Stimulated activated naive B cell treated with anti-CD40 and anti-IgM and Interleukin-4, amounts not matched to agents 10 μg/mL and 1 μg/mL and 100 μg/mL, for 72 hours (primary cell): ENCODE measurements around the gene MAP3K5.

Experiments
- ATAC-seq, 2 donors: fragments of 150-1000 bp; cut with Tn5 transposase; replicated peaks; 2 replicates each; pipeline ENCODE4 v1.10.0; 2021; ENCODE audit warnings: moderate library complexity in 1 of 2
- DNase-seq: peaks from one replicate; pipeline ENCODE4 v3.0.0; 2021
- H3K27ac Mint-ChIP-seq: one replicate; pipeline ENCODE4 v1.8.0; 2022; ENCODE audit warnings: mild to moderate bottlenecking, mixed read lengths
- H3K27me3 Mint-ChIP-seq, 2 donors: one replicate each; pipeline ENCODE4 v1.8.0; 2022; ENCODE audit warnings: mixed read lengths in 2 of 2
- H3K36me3 Mint-ChIP-seq, 2 donors: one replicate each; pipeline ENCODE4 v1.8.0; 2022; ENCODE audit warnings: mixed read lengths in 2 of 2, mild to moderate bottlenecking in 1 of 2
- H3K4me1 Mint-ChIP-seq, 2 donors: one replicate each; pipeline ENCODE4 v1.8.0; 2022; ENCODE audit warnings: mixed read lengths in 2 of 2, mild to moderate bottlenecking in 1 of 2
- H3K4me3 Mint-ChIP-seq, 2 donors: one replicate each; pipeline ENCODE4 v1.8.0; 2022; ENCODE audit warnings: mild to moderate bottlenecking in 2 of 2, mixed read lengths in 2 of 2, moderate library complexity in 1 of 2
- H3K9me3 Mint-ChIP-seq, 2 donors: one replicate each; pipeline ENCODE4 v1.8.0; 2022; ENCODE audit warnings: mixed read lengths in 2 of 2, mild to moderate bottlenecking in 1 of 2

Gene MAP3K5

GRCh38 chr6:136647363-136647852, 144.9 kb downstream of the MAP3K5 start:
- peak; percentile 33 for DNase-seq
- Mint-ChIP-seq H3K36me3 (no peaks in the 10 kb centered on the region), H3K9me3 (no peaks in the 10 kb centered on the region), H3K27me3 (no peaks in the 10 kb centered on the region), H3K4me3 (no peak overlapping the region), H3K4me1 (no peaks in the 10 kb centered on the region), H3K27ac (no peak overlapping the region)
- ATAC-seq, result peak; percentile 92 to 94

- Mint-ChIP-seq H3K9me3 (no peaks in the 10 kb centered on the region), H3K27me3 (no peaks in the 10 kb centered on the region), H3K4me3 (no peak overlapping the region), H3K36me3 (no peaks in the 10 kb centered on the region), H3K4me1 (no peaks in the 10 kb centered on the region), H3K27ac (no peak overlapping the region)
- ATAC-seq (no peak), DNase-seq (no peak)
Observed at GRCh38 chr6:136646377-136646776, 145.9 kb downstream of the MAP3K5 start.

- no peak for ATAC-seq
Observed at GRCh38 chr6:136644597-136644952, 147.7 kb downstream of the MAP3K5 start.

GRCh38 chr6:136643850-136644596, 148.3 kb downstream of the MAP3K5 start:
- Mint-ChIP-seq H3K4me3 (no peak overlapping the region), H3K4me1 (no peaks in the 10 kb centered on the region), H3K9me3 (no peaks in the 10 kb centered on the region), H3K27me3 (no peaks in the 10 kb centered on the region), H3K36me3 (peaks cover 0 to 5% of the 10 kb centered on the region in 2 donors), H3K27ac (no peak overlapping the region)
- peak; percentile 79 to 83 for ATAC-seq
- peak; percentile 40 for DNase-seq

More at GRCh38 chr6:136644597-136644952, 147.7 kb downstream of the MAP3K5 start:
- Mint-ChIP-seq H3K4me1 (no peaks in the 10 kb centered on the region), H3K36me3 (peaks cover 0 to 5% of the 10 kb centered on the region in 2 donors), H3K27ac (no peak overlapping the region), H3K27me3 (no peaks in the 10 kb centered on the region), H3K4me3 (no peak overlapping the region), H3K9me3 (no peaks in the 10 kb centered on the region)
- DNase-seq, result no peak

- Mint-ChIP-seq H3K27ac (no peak overlapping the region), H3K27me3 (no peaks in the 10 kb centered on the region), H3K9me3 (no peaks in the 10 kb centered on the region), H3K4me3 (no peak overlapping the region), H3K36me3 (peaks cover 3 to 12% of the 10 kb centered on the region in 2 donors), H3K4me1 (no peaks in the 10 kb centered on the region)
- ATAC-seq (no peak), DNase-seq (no peak)
Observed at GRCh38 chr6:136641873-136642465, 150.3 kb downstream of the MAP3K5 start.

- no peaks in the 10 kb centered on the region for H3K27me3 Mint-ChIP-seq
- no peak for DNase-seq
- peaks cover 3 to 19% of the 10 kb centered on the region in 2 donors for H3K36me3 Mint-ChIP-seq
- no peaks in the 10 kb centered on the region for H3K9me3 Mint-ChIP-seq
- ATAC-seq, result no peak
- no peaks in the 10 kb centered on the region for H3K4me1 Mint-ChIP-seq
- H3K4me3 Mint-ChIP-seq, result no peak overlapping the region
- no peak overlapping the region for H3K27ac Mint-ChIP-seq
Observed at GRCh38 chr6:136641166-136641565, 151.1 kb downstream of the MAP3K5 start.

GRCh38 chr6:136640132-136640915, 152.0 kb downstream of the MAP3K5 start:
- no peaks in the 10 kb centered on the region for H3K9me3 Mint-ChIP-seq
- H3K27ac Mint-ChIP-seq, result no peak overlapping the region
- no peaks in the 10 kb centered on the region for H3K27me3 Mint-ChIP-seq
- H3K4me3 Mint-ChIP-seq, result no peak overlapping the region
- peaks cover 3 to 22% of the 10 kb centered on the region in 2 donors for H3K36me3 Mint-ChIP-seq
- H3K4me1 Mint-ChIP-seq, result no peaks in the 10 kb centered on the region
- DNase-seq, result no peak
- ATAC-seq, result no peak

GRCh38 chr6:136639702-136640101, 152.6 kb downstream of the MAP3K5 start:
- no peaks in the 10 kb centered on the region for H3K4me1 Mint-ChIP-seq
- peaks cover 3 to 24% of the 10 kb centered on the region in 2 donors for H3K36me3 Mint-ChIP-seq
- ATAC-seq (no peak), DNase-seq (no peak)
- H3K4me3 Mint-ChIP-seq, result no peak overlapping the region
- no peaks in the 10 kb centered on the region for H3K27me3 Mint-ChIP-seq
- H3K9me3 Mint-ChIP-seq, result no peaks in the 10 kb centered on the region
- no peak overlapping the region for H3K27ac Mint-ChIP-seq

GRCh38 chr6:136635615-136636014, 156.7 kb downstream of the MAP3K5 start:
- H3K27me3 Mint-ChIP-seq, result no peaks in the 10 kb centered on the region

GRCh38 chr6:136633355-136633754, 158.9 kb downstream of the MAP3K5 start:
- Mint-ChIP-seq H3K27ac (peak overlapping the region; percentile 20), H3K4me1 (no peaks in the 10 kb centered on the region), H3K9me3 (no peaks in the 10 kb centered on the region), H3K27me3 (no peaks in the 10 kb centered on the region), H3K36me3 (peaks cover 21 to 45% of the 10 kb centered on the region in 2 donors), H3K4me3 (no peak overlapping the region)
- no peak for DNase-seq
- no peak for ATAC-seq

More at GRCh38 chr6:136635615-136636014, 156.7 kb downstream of the MAP3K5 start:
- Mint-ChIP-seq H3K4me3 (no peak overlapping the region), H3K36me3 (peaks cover 15 to 38% of the 10 kb centered on the region in 2 donors), H3K4me1 (no peaks in the 10 kb centered on the region), H3K9me3 (no peaks in the 10 kb centered on the region), H3K27ac (no peak overlapping the region)
- DNase-seq (no peak), ATAC-seq (no peak)

- no peak for ATAC-seq
- no peak for DNase-seq
- Mint-ChIP-seq H3K4me1 (no peaks in the 10 kb centered on the region), H3K9me3 (no peaks in the 10 kb centered on the region), H3K27ac (no peak overlapping the region), H3K4me3 (no peak overlapping the region), H3K36me3 (peaks cover 23 to 39% of the 10 kb centered on the region in 2 donors), H3K27me3 (no peaks in the 10 kb centered on the region)
Observed at GRCh38 chr6:136628996-136629395, 163.3 kb downstream of the MAP3K5 start.

- Mint-ChIP-seq H3K27me3 (no peaks in the 10 kb centered on the region), H3K4me3 (no peak overlapping the region), H3K9me3 (no peaks in the 10 kb centered on the region), H3K27ac (no peak overlapping the region), H3K36me3 (peaks cover 29 to 43% of the 10 kb centered on the region in 2 donors), H3K4me1 (no peaks in the 10 kb centered on the region)
- ATAC-seq (no peak), DNase-seq (no peak)
Observed at GRCh38 chr6:136627191-136627590, 165.1 kb downstream of the MAP3K5 start.

- Mint-ChIP-seq H3K27ac (no peak overlapping the region), H3K4me1 (no peaks in the 10 kb centered on the region), H3K27me3 (no peaks in the 10 kb centered on the region), H3K4me3 (no peak overlapping the region), H3K36me3 (peaks cover 29 to 47% of the 10 kb centered on the region in 2 donors), H3K9me3 (no peaks in the 10 kb centered on the region)
- DNase-seq, result no peak
- no peak for ATAC-seq
Observed at GRCh38 chr6:136625293-136625692, 167.0 kb downstream of the MAP3K5 start.

- H3K9me3 Mint-ChIP-seq, result no peaks in the 10 kb centered on the region
- H3K4me1 Mint-ChIP-seq, result no peaks in the 10 kb centered on the region
- no peak for ATAC-seq
- DNase-seq, result no peak
- H3K36me3 Mint-ChIP-seq, result peaks cover 29 to 47% of the 10 kb centered on the region in 2 donors
- H3K4me3 Mint-ChIP-seq, result no peak overlapping the region
- no peaks in the 10 kb centered on the region for H3K27me3 Mint-ChIP-seq
- no peak overlapping the region for H3K27ac Mint-ChIP-seq
Observed at GRCh38 chr6:136624347-136624746, 167.9 kb downstream of the MAP3K5 start.
